Measurements from ENCODE around the gene CELA2B. TPM values are rescaled to one million over a fixed set of nuclear protein-coding genes. Genes with fewer than 3 reads are reported as not detected.
A peak's percentile ranks its signal among the peaks of the same experiment; 100 is the strongest.
"Not testable (repeated sequence)": the region's sequence is repeated elsewhere in the genome, so short reads cannot be mapped to it uniquely, and the experiment has no call there.

The CELA2B gene
- not detected for total RNA-seq

DNA sequence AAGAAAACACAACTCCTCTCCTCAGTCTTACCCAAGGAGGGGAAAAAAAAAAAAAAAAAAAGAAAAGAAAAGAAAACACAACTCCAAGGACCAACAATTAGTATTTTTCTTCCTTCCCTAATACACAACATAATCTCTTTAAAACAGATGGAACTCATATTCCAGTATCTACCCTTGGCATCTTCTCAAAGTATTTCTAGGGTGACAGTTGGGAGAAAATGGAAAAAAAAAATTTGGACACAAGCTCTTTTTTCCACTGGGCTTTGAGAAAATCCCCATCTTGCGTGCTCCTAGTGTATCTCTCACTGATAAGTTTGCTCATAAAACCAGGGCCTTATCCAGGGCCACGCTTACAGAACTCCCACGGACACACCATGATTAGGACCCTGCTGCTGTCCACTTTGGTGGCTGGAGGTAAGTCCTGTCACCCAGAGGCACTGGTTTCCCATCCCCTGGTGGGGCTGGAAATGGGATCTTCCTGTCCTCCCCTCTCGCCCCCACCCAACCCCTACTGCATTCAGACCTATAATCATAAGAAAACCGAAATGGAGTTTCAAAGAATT lies at the start of gene CELA2B:
Gene CELA2B, plus strand, starts transcription at position 353 of the 563 bp plus-strand sequence. Its CDS starts 22 bp downstream, at position 375.
- no peaks in the 10 kb centered on the region for H3K9me3 Mint-ChIP-seq
- no peaks in the 10 kb centered on the region for H3K4me1 Mint-ChIP-seq (ENCODE audit: low read depth in 2 of 2)
- H3K27ac Mint-ChIP-seq, result no peak within 1 kb of the TSS
- no peaks in the 10 kb centered on the region for H3K27me3 Mint-ChIP-seq
- no peak within 1 kb of the TSS for H3K4me3 Mint-ChIP-seq
- H3K36me3 Mint-ChIP-seq, result no peaks in the 10 kb centered on the region
- DNase-seq (ENCODE audit: low spot score) (no peak), ATAC-seq (no peak)

DNA sequence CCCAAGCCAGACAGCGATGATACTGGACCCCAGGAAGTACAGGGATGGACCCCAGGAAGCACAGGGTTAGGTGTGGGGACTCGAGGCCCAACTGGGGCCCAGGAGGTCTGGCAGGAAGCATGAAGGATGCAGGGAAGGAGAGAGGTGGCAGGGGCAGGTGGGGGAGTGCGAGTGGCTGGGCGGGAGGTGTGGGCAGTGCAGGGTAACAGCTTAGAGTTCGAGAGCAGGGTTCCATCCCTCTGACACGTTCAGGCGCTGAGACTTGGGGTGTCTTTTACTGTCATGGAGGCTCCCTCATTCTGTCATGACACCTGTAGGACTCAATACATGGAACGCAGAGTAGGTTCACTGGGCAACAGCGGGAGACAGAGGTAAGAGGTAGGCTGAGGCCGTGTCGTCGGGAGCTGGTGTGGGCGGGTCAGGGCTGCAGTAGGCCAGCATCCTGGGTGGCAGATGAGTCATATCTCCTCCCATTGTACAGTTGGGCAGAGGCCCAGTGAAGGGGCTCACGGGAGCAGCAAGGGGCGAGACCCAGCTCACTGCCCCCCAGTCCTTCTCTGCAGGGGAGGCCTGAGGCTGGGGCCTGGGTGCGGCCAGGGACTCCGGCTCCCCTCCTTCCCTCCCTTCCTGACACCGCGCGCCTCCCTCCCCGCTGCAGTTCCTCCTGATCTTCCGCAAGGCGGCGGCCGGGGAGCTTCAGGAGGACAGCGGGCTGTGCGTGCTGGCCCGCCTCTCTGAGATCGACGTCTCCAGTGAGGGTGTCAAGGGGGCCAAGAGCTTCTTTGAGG lies 49.2 kb upstream of the CELA2B start:
- DNase-seq (ENCODE audit: low spot score), result no peak
- ATAC-seq, result peak in 1 of 2 donors; percentile 52
- H3K27ac Mint-ChIP-seq, result peak overlapping the region; percentile 86 to 95
- H3K4me3 Mint-ChIP-seq, result peak overlapping the region; percentile 61
- no peaks in the 10 kb centered on the region for H3K36me3 Mint-ChIP-seq
- peaks cover 36% of the 10 kb centered on the region in 2 donors for H3K4me1 Mint-ChIP-seq (ENCODE audit: low read depth in 2 of 2)
- H3K9me3 Mint-ChIP-seq, result no peaks in the 10 kb centered on the region
- H3K27me3 Mint-ChIP-seq, result no peaks in the 10 kb centered on the region

DNA sequence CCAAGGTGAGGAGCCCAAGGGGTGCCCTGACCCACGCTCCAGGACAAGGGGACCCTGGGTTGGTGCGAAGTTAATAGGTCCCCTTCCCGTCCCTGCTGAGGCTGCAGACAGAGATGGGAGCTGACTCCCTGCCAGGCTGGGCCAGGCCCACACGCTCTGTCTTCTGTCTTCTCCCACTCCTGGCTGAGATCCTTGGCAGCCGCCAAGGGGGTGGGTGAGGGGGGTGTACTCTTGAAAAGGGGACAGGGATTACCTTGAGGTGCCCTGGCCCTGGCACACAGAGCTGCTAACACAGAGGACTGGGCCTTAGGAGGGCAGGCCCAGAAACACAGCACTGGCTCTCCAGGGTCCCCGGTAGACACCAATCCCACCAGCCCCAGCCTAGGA lies 48.6 kb upstream of the CELA2B start:
- Mint-ChIP-seq H3K27ac (peak overlapping the region; percentile 66 to 95), H3K36me3 (no peaks in the 10 kb centered on the region), H3K4me1 (ENCODE audit: low read depth in 2 of 2) (peaks cover 34% of the 10 kb centered on the region in 2 donors), H3K4me3 (no peak overlapping the region), H3K9me3 (no peaks in the 10 kb centered on the region), H3K27me3 (no peaks in the 10 kb centered on the region)
- no peak for DNase-seq (ENCODE audit: low spot score)
- peak in 1 of 2 donors; percentile 1 for ATAC-seq

DNA sequence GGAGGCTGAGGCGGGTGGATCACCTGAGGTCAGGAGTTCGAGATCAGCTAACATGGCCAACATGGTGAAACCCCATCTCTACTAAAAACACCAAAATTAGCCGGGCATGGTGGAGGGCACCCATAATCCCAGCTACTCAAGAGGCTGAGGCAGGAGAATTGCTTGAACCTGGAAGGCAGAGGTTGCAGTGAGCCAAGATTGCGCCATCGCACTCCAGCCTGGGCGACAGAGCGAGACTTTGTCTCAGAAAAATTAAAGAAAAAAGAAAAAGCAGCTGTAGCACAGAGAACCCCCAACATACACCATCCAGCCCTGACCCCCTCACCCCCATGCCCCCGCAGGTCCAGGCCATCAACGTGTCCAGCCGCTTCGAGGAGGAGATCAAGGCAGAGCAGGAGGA lies 47.7 kb upstream of the CELA2B start:
- H3K27me3 Mint-ChIP-seq; ATAC-seq; H3K4me3 Mint-ChIP-seq; H3K36me3 Mint-ChIP-seq; DNase-seq (ENCODE audit: low spot score); H3K9me3 Mint-ChIP-seq: not testable (repeated sequence)
- Mint-ChIP-seq H3K4me1 (ENCODE audit: low read depth in 2 of 2) (peaks cover 32 to 33% of the 10 kb centered on the region in 2 donors), H3K27ac (peak overlapping the region; percentile 66 to 95)

DNA sequence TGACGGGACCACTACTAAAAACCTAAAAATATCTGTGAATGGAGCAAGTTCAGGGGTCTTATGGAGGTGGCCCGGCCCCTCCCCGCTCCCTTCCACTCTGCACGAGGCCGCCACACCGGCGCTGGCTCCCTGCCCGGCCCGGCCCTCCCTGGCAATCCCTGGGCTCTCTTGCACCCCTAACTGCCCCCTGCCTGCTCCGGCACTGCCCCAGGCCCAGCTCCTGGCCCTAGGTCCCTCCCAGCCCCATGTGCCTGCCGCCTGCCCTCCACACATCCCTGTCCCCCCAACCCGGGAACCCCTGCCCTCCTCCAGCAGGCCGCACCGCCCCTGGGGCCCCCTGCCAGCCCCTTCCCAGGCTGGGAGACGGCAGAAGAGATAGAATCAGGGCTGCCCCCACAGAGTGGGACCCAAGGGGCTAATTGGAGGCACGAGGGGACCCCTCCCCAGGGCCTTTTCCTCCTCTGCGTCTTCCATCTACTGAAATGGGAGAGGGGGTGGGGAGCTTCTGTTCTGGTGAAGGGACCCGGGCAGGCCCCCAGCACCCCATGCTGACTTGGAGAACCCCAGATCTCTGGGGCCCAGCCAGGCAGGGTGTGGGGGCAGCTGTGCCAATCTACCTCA lies 47.0 kb upstream of the CELA2B start:
- H3K36me3 Mint-ChIP-seq, result no peaks in the 10 kb centered on the region
- peaks cover 29 to 31% of the 10 kb centered on the region in 2 donors for H3K4me1 Mint-ChIP-seq (ENCODE audit: low read depth in 2 of 2)
- H3K9me3 Mint-ChIP-seq, result no peaks in the 10 kb centered on the region
- H3K27me3 Mint-ChIP-seq, result no peaks in the 10 kb centered on the region
- ATAC-seq (no peak), DNase-seq (ENCODE audit: low spot score) (no peak)
- H3K27ac Mint-ChIP-seq, result no peak overlapping the region
- H3K4me3 Mint-ChIP-seq, result no peak overlapping the region

DNA sequence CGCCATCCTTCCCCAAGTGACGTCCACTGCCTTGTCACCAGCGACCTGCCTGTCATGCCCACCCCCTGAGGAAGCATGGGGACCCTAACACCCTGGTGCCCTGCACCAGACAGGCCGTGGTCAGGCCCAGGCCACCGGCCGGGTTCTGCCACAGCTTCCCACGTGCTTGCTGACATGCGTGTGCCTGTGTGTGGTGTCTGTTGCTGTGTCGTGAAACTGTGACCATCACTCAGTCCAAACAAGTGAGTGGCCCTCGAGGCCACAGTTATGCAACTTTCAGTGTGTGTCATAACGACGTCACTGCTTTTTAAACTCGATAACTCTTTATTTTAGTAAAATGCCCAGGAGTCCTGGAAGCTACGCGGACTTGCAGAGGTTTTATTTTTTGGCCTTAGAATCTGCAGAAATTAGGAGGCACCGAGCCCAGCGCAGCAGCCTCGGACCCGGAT lies 46.2 kb upstream of the CELA2B start:
- DNase-seq (ENCODE audit: low spot score), result no peak
- peak; percentile 58 to 60 for ATAC-seq
- no peaks in the 10 kb centered on the region for H3K27me3 Mint-ChIP-seq
- no peak overlapping the region for H3K4me3 Mint-ChIP-seq
- H3K9me3 Mint-ChIP-seq, result no peaks in the 10 kb centered on the region
- H3K27ac Mint-ChIP-seq, result peak overlapping the region; percentile 62 to 80
- H3K4me1 Mint-ChIP-seq (ENCODE audit: low read depth in 2 of 2), result peaks cover 24 to 27% of the 10 kb centered on the region in 2 donors
- H3K36me3 Mint-ChIP-seq, result no peaks in the 10 kb centered on the region

DNA sequence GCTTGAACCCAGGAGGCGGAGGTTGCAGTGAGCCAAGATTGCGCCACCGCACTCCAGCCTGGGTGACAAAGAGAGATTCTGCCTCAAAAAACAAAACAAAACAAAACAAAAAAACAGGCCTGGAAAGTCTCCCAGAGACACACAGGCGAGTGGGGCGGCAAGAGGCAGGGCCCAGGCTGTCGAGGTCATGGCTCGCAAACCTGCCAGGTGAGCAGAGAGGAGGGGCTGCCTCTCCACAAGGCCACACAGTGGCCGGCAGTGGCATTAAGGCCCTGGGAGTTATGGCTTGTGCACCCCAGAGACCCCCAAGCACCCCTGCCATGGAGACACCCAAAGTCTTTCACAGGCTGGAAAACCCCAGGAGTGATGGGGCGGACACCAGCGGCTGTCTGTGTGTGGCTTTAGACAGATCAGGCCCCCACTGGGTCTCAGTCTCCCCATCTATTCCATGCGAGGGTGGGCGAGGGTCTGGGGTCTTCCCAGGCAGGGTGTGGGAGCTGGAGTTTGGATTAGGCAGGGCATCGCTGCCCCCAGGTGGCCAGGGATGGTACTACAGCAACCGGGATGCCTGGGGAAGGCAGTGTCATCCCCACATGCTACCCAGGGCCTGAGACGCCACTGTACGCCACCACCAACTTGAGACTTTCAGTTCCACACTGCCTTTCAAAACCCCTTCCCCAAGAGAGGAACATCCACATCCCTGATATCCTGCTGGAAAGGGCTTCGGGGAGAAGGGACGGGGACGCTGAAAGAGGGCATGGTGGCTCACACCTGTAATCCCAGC lies 44.9 kb upstream of the CELA2B start:
- DNase-seq (ENCODE audit: low spot score) (no peak), ATAC-seq (peak; percentile 71)
- Mint-ChIP-seq H3K4me3 (no peak overlapping the region), H3K9me3 (no peaks in the 10 kb centered on the region), H3K27me3 (no peaks in the 10 kb centered on the region), H3K36me3 (no peaks in the 10 kb centered on the region), H3K27ac (peak overlapping the region; percentile 62 to 82), H3K4me1 (ENCODE audit: low read depth in 2 of 2) (peaks cover 26% of the 10 kb centered on the region in 2 donors)

DNA sequence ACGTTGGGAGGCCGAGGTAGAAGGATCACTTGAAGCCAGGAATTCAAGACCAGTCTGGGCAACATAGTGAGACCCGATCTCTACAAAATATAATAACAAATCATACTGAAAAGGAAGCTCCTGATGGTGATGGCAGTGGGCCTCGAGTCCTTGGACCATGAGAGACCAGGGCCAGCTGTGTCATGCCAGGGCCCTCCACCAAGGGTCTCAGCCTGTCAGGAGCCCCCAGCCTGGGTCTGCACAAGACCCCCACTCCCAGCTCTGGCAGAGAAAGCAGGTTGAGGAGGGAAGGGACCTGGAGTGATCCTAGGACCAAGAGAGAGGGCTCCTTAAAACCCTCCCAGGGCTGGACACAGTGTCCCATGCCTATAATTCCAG lies 44.3 kb upstream of the CELA2B start:
- DNase-seq (ENCODE audit: low spot score) (no peak), ATAC-seq (no peak)
- H3K36me3 Mint-ChIP-seq, result no peaks in the 10 kb centered on the region
- no peaks in the 10 kb centered on the region for H3K27me3 Mint-ChIP-seq
- no peaks in the 10 kb centered on the region for H3K9me3 Mint-ChIP-seq
- no peak overlapping the region for H3K4me3 Mint-ChIP-seq
- H3K27ac Mint-ChIP-seq, result peak overlapping the region; percentile 62 to 82
- peaks cover 20% of the 10 kb centered on the region in 2 donors for H3K4me1 Mint-ChIP-seq (ENCODE audit: low read depth in 2 of 2)

DNA sequence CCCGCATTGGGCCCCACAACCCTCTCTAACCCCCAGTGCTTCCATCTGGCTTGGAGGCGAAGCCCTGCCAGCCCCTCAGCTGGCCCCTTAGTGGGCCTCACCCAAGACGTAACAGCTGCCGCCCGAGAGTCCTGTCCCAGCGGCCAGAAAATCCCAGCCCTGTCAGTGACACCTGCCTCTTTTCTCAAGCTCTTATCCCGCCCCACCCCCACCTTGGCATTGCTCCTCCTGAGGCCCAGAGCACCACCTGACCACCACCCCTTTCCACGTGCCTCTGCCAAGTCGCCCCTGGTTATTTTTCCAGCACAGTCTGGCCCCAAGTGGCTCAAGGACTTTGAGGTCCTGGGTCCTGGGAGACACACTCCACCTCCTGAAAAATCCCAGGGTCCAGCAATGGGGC lies 43.6 kb upstream of the CELA2B start:
- Mint-ChIP-seq H3K27me3 (no peaks in the 10 kb centered on the region), H3K36me3 (no peaks in the 10 kb centered on the region), H3K9me3 (no peaks in the 10 kb centered on the region), H3K4me3 (no peak overlapping the region), H3K4me1 (ENCODE audit: low read depth in 2 of 2) (peaks cover 18% of the 10 kb centered on the region in 2 donors), H3K27ac (peak overlapping the region; percentile 39 to 74)
- ATAC-seq (no peak), DNase-seq (ENCODE audit: low spot score) (no peak)

DNA sequence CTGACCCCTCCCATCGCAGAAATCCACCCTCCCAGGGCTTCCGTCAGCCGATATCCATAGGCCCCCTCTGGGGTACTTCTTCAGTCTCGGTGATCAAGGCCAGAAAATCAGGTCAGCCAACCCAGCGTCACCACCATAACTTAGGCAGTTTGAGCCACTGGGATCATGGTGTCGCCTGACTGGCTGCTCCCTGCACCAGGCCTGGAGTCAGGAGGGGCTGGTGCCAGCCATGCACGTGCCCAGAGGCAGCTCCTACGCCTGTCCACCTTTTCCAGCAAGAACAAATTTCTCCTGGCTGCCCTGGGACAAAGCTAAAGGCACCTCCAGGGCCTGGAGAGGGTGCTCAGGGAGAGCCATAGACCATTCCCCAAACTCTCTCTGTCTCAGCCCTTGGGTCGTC lies 42.4 kb upstream of the CELA2B start:
- H3K4me1 Mint-ChIP-seq (ENCODE audit: low read depth in 2 of 2), result peaks cover 16 to 18% of the 10 kb centered on the region in 2 donors
- H3K4me3 Mint-ChIP-seq, result no peak overlapping the region
- no peak for ATAC-seq
- no peaks in the 10 kb centered on the region for H3K27me3 Mint-ChIP-seq
- no peaks in the 10 kb centered on the region for H3K36me3 Mint-ChIP-seq
- H3K9me3 Mint-ChIP-seq, result no peaks in the 10 kb centered on the region
- DNase-seq (ENCODE audit: low spot score), result no peak
- peak overlapping the region in 1 of 2 donors; percentile 74 for H3K27ac Mint-ChIP-seq

DNA sequence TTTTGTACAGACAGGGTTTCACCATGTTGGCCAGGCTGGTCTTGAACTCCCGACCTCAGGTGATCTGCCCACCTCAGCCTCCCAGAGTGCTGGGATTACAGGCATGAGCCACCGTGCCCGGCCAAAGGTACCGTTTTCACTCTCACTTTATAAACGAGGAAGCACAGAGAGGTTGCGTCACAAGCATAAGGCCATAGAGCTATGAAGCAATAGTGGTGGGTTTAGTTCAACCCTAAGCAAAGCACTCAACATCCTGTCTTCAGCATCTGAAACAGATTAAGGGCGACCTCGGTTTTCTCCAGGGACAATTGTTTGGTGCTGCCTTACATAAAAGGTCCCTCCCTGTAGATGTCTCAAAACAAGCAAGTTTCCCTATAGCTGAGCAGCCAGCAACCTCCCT lies 41.2 kb upstream of the CELA2B start:
- not testable (repeated sequence) for H3K27me3 Mint-ChIP-seq; H3K36me3 Mint-ChIP-seq; H3K4me3 Mint-ChIP-seq; DNase-seq (ENCODE audit: low spot score); H3K9me3 Mint-ChIP-seq
- peaks cover 14 to 15% of the 10 kb centered on the region in 2 donors for H3K4me1 Mint-ChIP-seq (ENCODE audit: low read depth in 2 of 2)
- peak overlapping the region; percentile 41 to 89 for H3K27ac Mint-ChIP-seq
- ATAC-seq, result peak in 1 of 2 donors; percentile 73

DNA sequence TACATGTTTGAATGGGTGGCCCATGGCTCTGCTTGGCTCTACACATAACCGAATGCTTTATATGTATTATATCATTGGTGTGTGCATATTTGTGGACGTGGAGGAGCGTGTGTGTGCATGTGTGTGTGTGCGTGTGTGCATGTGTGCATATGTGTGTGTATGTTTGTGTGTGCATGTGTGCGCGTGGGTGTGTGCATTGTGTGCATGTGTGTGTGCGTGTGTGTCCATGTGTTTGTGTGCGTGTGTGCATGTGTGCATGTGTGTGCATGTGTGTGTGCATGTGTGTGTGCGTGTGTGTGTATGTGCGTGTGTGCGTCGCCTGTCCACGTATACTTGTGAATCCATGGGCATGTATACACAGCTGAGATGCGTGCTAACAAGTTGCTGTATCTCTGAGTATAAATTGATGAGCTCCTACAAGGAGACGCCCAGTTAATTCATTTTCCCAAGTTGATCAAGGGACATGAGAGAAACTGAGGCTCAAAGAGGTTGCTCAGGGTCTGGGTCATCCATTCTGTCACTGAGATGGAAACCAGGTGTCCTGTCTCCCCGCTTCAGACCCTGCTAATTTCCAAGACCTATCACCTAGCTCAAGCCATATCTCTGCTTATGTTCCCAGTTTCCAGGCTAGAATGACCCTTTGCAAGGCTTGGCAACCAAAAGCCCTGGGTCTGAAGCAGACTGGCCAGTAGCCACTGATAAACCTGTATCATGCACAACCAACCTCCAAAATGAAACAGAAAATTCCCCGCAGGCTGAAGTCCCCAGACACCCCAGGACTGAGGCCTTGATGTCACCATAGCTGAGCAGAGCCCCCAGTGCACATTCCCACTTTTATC lies 40.4 kb upstream of the CELA2B start:
- DNase-seq (ENCODE audit: low spot score), result no peak
- Mint-ChIP-seq H3K27me3 (no peaks in the 10 kb centered on the region), H3K4me3 (no peak overlapping the region), H3K27ac (peak overlapping the region; percentile 41 to 89), H3K9me3 (no peaks in the 10 kb centered on the region), H3K36me3 (no peaks in the 10 kb centered on the region), H3K4me1 (ENCODE audit: low read depth in 2 of 2) (peaks cover 8 to 9% of the 10 kb centered on the region in 2 donors)
- no peak for ATAC-seq

DNA sequence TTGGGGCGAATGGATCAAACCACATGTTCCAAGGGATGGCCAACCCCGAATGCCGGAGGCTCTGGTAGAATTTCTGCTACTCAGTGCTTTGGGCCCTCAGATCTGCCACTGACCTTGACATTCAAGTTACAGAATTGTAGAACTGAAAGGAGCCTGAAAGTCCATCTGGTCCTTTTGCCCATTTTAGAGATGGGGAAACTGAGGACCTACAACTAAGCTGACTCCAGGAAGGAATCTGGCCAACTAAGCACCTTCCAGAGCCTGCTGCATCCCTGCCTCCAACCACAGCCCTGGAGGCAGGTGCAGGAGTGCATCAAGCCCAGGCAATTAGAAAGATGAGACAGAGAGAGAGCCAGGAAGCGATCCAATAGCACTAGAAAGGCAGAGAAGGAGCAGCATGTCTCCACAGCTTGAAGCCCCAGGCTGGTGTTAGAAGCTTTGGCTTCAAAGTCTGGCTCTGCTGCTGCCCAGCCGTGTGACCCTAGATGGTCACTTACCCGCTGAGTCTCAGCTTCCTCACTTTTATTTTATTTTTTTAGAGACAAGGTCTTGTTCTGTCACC lies 38.9 kb upstream of the CELA2B start:
- no peak overlapping the region for H3K4me3 Mint-ChIP-seq

More for the DNA sequence above, 38.9 kb upstream of the CELA2B start:
- Mint-ChIP-seq H3K4me1 (ENCODE audit: low read depth in 2 of 2) (peaks cover 8 to 9% of the 10 kb centered on the region in 2 donors), H3K36me3 (no peaks in the 10 kb centered on the region), H3K27me3 (peaks cover 0 to 3% of the 10 kb centered on the region in 2 donors), H3K27ac (no peak overlapping the region), H3K9me3 (no peaks in the 10 kb centered on the region)
- ATAC-seq, result no peak
- no peak for DNase-seq (ENCODE audit: low spot score)
